ENCODE results near the gene IL17RB.

DNA sequence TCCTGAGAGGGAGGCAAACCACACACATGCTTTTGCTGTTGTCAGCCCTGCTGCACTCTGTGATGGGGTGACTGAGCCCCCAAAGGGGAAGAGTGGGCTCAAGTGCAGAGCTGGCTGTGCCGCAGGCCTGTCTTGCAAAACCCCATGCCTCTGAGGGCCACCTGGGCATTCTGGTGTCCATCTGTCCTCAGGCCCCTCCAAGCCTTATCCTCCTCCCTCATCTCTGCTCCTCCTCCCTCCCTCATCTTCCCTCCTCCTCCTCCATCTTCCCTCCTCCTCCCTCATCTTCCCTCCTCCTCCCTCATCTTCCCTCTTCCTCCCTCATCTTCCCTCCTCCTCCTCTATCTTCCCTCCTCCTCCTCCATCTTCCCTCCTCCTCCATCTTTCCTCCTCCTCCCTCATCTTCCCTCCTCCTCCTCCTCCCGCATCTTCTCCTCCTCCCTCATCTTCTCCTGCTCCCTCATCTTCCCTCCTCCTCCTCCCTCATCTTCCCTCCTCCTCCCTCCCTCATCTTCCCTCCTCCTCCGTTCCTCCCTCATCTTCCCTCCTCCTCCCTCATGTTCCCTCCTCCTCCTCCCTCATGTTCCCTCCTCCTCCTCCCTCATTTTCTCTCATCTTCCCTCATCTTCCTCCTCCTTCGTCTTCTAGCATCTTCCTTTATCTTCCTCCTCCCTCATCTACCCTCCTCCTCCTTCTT lies 40.8 kb upstream of the IL17RB start:
- no peak for TF ChIP-seq EZH2 (IDR thresholded peaks at IDR 0.05; ENCODE audit: insufficient read depth, poor library complexity, severe bottlenecking)
- TF ChIP-seq EZH2phosphoT487 (IDR thresholded peaks at IDR 0.05; ENCODE audit: insufficient read depth, low read depth), result no peak

Measured in GM23248 (cell line).